ENCODE data around the gene NHLRC4.

DNA sequence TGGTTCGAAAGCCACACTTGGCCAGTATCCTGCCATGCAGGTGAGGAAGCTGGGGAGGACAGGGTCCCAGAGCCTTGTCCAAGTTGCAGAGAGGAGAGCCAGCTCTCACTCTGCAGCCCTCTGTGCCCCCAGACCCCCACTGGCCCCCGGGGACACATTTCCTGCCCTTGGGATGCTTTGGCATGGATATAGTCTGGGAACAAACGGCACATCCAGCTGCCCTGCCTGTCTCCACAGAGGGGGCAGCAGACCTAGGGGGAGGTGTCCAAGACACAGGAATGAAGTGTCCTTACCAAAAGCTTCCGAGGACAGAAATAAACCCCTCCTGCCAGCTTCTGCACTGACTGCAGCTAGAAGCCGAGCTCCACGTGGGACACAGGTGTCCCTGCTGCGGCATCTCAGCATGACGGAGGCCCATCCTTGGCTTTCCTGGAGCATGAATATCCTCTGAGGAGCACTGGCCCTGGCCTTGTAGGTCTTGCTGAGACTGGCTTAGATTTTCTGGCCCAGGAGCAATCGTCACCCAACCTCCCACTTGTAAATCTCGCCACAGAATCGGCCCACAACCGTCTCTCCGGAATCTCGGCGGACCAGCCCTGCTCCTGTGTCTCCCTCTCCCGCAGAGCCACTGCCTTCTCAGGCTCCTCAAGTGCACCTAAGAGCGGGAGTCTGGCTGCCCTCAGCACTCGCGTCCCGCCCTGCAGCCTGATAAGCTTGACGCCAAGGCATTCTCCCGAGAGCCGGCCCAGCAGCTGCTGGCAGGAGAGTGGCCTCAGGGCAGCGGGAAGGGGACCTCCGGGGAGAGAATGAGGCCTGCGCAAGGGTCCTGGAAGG, 40.4 kb upstream of the NHLRC4 start:
- TF ChIP-seq, protein P1, sequence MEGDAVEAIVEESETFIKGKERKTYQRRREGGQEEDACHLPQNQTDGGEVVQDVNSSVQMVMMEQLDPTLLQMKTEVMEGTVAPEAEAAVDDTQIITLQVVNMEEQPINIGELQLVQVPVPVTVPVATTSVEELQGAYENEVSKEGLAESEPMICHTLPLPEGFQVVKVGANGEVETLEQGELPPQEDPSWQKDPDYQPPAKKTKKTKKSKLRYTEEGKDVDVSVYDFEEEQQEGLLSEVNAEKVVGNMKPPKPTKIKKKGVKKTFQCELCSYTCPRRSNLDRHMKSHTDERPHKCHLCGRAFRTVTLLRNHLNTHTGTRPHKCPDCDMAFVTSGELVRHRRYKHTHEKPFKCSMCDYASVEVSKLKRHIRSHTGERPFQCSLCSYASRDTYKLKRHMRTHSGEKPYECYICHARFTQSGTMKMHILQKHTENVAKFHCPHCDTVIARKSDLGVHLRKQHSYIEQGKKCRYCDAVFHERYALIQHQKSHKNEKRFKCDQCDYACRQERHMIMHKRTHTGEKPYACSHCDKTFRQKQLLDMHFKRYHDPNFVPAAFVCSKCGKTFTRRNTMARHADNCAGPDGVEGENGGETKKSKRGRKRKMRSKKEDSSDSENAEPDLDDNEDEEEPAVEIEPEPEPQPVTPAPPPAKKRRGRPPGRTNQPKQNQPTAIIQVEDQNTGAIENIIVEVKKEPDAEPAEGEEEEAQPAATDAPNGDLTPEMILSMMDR (conservative IDR thresholded peaks at IDR 0.05; ENCODE audit: low read depth, low read length) = no peak
- no peak for TF ChIP-seq RAD21 (IDR thresholded peaks at IDR 0.05; ENCODE audit: low read length)
